SK-N-SH treated with all-trans-retinoic acid at 6 μM for 48 hours (cell line): Measurements from ENCODE around the gene CYTH3.

Source experiments
- ATAC-seq: fragments of 200-7000 bp; cut with Tn5 transposase; 3 replicates; pipeline ENCODE4 v1.9.1; 2020; ENCODE audit warnings: mild to moderate bottlenecking, moderate library complexity
- ARNTL ChIP-seq: fragments of 450-650 bp; formaldehyde crosslinking; IDR thresholded peaks from 2 replicates; pipeline ENCODE4 v1.5.0; 2020; ENCODE audit warnings: low read depth, mild to moderate bottlenecking, moderate library complexity, borderline replicate concordance
- BACH2 ChIP-seq: fragments of 250-450 bp; sonication (Bioruptor Pico); IDR thresholded peaks from 2 replicates; pipeline ENCODE4 v1.9.0; 2021; ENCODE audit warnings: mild to moderate bottlenecking, borderline replicate concordance
- CSDC2 ChIP-seq: fragments of 250-450 bp; sonication (Bioruptor Pico); IDR thresholded peaks from 2 replicates; pipeline ENCODE4 v1.5.0; 2020; ENCODE audit warnings: mild to moderate bottlenecking, moderate library complexity
- ESRRG ChIP-seq: fragments of 250-450 bp; sonication (Bioruptor Pico); IDR thresholded peaks from 2 replicates; pipeline ENCODE4 v1.6.1; 2021; ENCODE audit warnings: mild to moderate bottlenecking
- GLIS3 ChIP-seq: fragments of 250-450 bp; sonication (Bioruptor Pico); IDR thresholded peaks from 2 replicates; pipeline ENCODE4 v1.5.0; 2020; ENCODE audit warnings: mild to moderate bottlenecking, moderate library complexity
- ISL1 ChIP-seq: fragments of 250-450 bp; sonication (Bioruptor Pico); IDR thresholded peaks from 2 replicates; pipeline ENCODE4 v2.1.2; 2022; ENCODE audit warnings: mild to moderate bottlenecking, moderate library complexity
- OSR1 ChIP-seq: fragments of 250-450 bp; sonication (Bioruptor Pico); IDR thresholded peaks from 2 replicates; pipeline ENCODE4 v1.8.0; 2022; ENCODE audit warnings: moderate library complexity, mild to moderate bottlenecking, inconsistent platforms
- PATZ1 ChIP-seq: fragments of 250-450 bp; sonication (Bioruptor Pico); IDR thresholded peaks from 2 replicates; pipeline ENCODE4 v1.8.0; 2020; ENCODE audit warnings: mild to moderate bottlenecking, moderate library complexity, borderline replicate concordance
- SNAI2 ChIP-seq: fragments of 250-450 bp; sonication (Bioruptor Pico); IDR thresholded peaks from 2 replicates; pipeline ENCODE4 v1.5.0; 2020; ENCODE audit warnings: mild to moderate bottlenecking, moderate library complexity
- TCF4 ChIP-seq: fragments of 250-450 bp; sonication (Bioruptor Pico); IDR thresholded peaks from 2 replicates; pipeline ENCODE4 v1.8.0; 2021; ENCODE audit warnings: mild to moderate bottlenecking, moderate library complexity, borderline replicate concordance
- TOX ChIP-seq: fragments of 250-450 bp; sonication (Bioruptor Pico); IDR thresholded peaks from 2 replicates; pipeline ENCODE4 v1.8.0; 2021; ENCODE audit warnings: mild to moderate bottlenecking, moderate library complexity, borderline replicate concordance
- ZC3H10 ChIP-seq: fragments of 250-450 bp; sonication (Bioruptor Pico); IDR thresholded peaks from 2 replicates; pipeline ENCODE4 v1.5.1; 2021; ENCODE audit warnings: mild to moderate bottlenecking, moderate library complexity
- ZFP3 ChIP-seq: fragments of 250-450 bp; sonication (Bioruptor Pico); IDR thresholded peaks from 2 replicates; pipeline ENCODE4 v1.5.0; 2020; ENCODE audit warnings: mild to moderate bottlenecking, moderate library complexity
- ZFP30 ChIP-seq: fragments of 450-650 bp; formaldehyde crosslinking; IDR thresholded peaks from 2 replicates; pipeline ENCODE4 v1.5.0; 2022; ENCODE audit warnings: mild to moderate bottlenecking, moderate library complexity
- ZNF565 ChIP-seq: fragments of 450-650 bp; formaldehyde crosslinking; conservative IDR thresholded peaks from 2 replicates; pipeline ENCODE4 v1.5.0; 2020; ENCODE audit warnings: low read depth, mild to moderate bottlenecking, moderate library complexity
- ZNF70 ChIP-seq: fragments of 450-650 bp; formaldehyde crosslinking; IDR thresholded peaks from 2 replicates; pipeline ENCODE4 v1.5.0; 2020; ENCODE audit warnings: mild to moderate bottlenecking, moderate library complexity
- ZNF8 ChIP-seq: fragments of 450-650 bp; formaldehyde crosslinking; IDR thresholded peaks from 2 replicates; pipeline ENCODE4 v1.5.0; 2020; ENCODE audit warnings: mild to moderate bottlenecking, moderate library complexity
- TF ChIP-seq, protein P1 (sequence below): fragments of 250-450 bp; sonication (Bioruptor Pico); IDR thresholded peaks from 2 replicates; pipeline ENCODE4 v1.5.0; 2020; ENCODE audit warnings: mild to moderate bottlenecking, moderate library complexity
- TF ChIP-seq, protein P2 (sequence below): fragments of 250-450 bp; sonication (Bioruptor Pico); IDR thresholded peaks from 2 replicates; pipeline ENCODE4 v1.8.0; 2021; ENCODE audit warnings: low read depth, mild to moderate bottlenecking, moderate library complexity, borderline replicate concordance
- TF ChIP-seq, protein P3 (sequence below): fragments of 250-450 bp; sonication (Bioruptor Pico); IDR thresholded peaks from 2 replicates; pipeline ENCODE4 v1.5.1; 2020; ENCODE audit warnings: low read depth, mild to moderate bottlenecking, moderate library complexity

CYTH3 gene

GRCh38 chr7:6278749-6279310, 6.4 kb upstream of the CYTH3 start (continued):
- no peak for TF ChIP-seq ZC3H10 (CRISPR knock-in tag)
- TF ChIP-seq BACH2 = no peak
- no peak for TF ChIP-seq ZNF70 (CRISPR knock-in tag)
- no peak for TF ChIP-seq GLIS3 (CRISPR knock-in tag)

DNA sequence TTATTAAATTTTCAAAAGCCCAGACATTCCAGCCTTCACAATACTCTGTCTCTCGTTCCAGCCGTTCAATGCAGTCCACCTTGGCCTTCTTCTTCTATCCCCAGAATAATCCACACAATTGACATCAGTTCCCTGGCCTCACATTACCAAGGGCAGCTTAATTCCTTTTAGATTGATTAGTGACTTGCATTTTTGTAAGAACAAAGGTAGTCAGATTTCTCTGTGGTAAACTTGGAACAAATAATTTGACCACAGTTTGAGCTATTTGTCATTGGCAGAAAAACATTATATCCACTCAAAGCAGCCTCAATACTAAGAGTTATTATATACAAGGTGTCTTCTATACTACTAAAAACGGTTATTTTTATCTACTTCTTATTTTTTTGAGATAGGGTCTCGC, 5.1 kb upstream of the CYTH3 start:
- peak; percentile 5; the same call in 2 of the 3 replicates for ATAC-seq
- TF ChIP-seq ISL1 (no peak), BACH2 (no peak), TOX (CRISPR knock-in tag) (no peak), ESRRG (CRISPR knock-in tag) (no peak), ZNF8 (CRISPR knock-in tag) (no peak), PATZ1 (no peak), ZFP30 (CRISPR knock-in tag) (no peak), ZC3H10 (CRISPR knock-in tag) (no peak), ZNF70 (CRISPR knock-in tag) (no peak), CSDC2 (no peak), ARNTL (CRISPR knock-in tag) (no peak), ZNF565 (CRISPR knock-in tag) (no peak), OSR1 (CRISPR knock-in tag) (no peak), GLIS3 (CRISPR knock-in tag) (no peak), ZFP3 (CRISPR knock-in tag) (no peak)

DNA sequence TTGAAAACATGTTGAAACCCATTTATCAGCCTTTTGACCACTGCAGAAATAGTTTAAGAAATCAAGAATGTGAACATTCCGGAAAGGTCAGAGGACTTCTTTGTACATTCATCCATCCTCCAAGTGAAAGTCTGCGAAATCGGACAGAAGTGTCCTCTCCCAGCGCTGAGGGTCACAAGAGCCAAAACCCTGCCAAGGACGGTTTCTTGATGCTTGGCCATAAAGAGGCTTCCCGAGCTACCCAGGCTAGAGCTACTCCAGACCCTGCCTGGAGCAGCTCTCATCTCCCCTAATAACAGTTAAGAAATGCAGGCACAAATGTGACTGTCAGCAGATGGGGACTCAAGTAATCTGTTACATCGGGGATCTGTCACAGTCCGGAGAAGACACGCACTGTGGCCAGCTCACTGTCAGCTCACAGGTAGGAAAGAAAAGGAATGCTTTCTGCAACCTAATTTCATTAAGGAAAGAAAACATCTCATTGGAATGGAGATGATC, 4.5 kb upstream of the CYTH3 start:
- ATAC-seq = peak; percentile 14
- TF ChIP-seq, protein P1, sequence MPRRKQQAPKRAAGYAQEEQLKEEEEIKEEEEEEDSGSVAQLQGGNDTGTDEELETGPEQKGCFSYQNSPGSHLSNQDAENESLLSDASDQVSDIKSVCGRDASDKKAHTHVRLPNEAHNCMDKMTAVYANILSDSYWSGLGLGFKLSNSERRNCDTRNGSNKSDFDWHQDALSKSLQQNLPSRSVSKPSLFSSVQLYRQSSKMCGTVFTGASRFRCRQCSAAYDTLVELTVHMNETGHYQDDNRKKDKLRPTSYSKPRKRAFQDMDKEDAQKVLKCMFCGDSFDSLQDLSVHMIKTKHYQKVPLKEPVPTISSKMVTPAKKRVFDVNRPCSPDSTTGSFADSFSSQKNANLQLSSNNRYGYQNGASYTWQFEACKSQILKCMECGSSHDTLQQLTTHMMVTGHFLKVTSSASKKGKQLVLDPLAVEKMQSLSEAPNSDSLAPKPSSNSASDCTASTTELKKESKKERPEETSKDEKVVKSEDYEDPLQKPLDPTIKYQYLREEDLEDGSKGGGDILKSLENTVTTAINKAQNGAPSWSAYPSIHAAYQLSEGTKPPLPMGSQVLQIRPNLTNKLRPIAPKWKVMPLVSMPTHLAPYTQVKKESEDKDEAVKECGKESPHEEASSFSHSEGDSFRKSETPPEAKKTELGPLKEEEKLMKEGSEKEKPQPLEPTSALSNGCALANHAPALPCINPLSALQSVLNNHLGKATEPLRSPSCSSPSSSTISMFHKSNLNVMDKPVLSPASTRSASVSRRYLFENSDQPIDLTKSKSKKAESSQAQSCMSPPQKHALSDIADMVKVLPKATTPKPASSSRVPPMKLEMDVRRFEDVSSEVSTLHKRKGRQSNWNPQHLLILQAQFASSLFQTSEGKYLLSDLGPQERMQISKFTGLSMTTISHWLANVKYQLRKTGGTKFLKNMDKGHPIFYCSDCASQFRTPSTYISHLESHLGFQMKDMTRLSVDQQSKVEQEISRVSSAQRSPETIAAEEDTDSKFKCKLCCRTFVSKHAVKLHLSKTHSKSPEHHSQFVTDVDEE (CRISPR knock-in tag) = peak; percentile 78; the same call in 1 of the 2 replicates
- TF ChIP-seq ISL1 (peak; percentile 78), TCF4 (CRISPR knock-in tag) (peak; percentile 61; the same call in 1 of the 2 replicates), SNAI2 (CRISPR knock-in tag) (peak; percentile 65), ZFP30 (CRISPR knock-in tag) (no peak), ESRRG (CRISPR knock-in tag) (peak; percentile 78; the same call in 1 of the 2 replicates), OSR1 (CRISPR knock-in tag) (no peak)
- TF ChIP-seq, protein P2, sequence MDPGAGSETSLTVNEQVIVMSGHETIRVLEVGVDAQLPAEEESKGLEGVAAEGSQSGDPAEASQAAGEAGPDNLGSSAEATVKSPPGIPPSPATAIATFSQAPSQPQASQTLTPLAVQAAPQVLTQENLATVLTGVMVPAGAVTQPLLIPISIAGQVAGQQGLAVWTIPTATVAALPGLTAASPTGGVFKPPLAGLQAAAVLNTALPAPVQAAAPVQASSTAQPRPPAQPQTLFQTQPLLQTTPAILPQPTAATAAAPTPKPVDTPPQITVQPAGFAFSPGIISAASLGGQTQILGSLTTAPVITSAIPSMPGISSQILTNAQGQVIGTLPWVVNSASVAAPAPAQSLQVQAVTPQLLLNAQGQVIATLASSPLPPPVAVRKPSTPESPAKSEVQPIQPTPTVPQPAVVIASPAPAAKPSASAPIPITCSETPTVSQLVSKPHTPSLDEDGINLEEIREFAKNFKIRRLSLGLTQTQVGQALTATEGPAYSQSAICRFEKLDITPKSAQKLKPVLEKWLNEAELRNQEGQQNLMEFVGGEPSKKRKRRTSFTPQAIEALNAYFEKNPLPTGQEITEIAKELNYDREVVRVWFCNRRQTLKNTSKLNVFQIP (CRISPR knock-in tag) = peak; percentile 76; the same call in 1 of the 2 replicates

GRCh38 chr7:6274743-6275142, 2.3 kb upstream of the CYTH3 start:
- TF ChIP-seq, protein P3, sequence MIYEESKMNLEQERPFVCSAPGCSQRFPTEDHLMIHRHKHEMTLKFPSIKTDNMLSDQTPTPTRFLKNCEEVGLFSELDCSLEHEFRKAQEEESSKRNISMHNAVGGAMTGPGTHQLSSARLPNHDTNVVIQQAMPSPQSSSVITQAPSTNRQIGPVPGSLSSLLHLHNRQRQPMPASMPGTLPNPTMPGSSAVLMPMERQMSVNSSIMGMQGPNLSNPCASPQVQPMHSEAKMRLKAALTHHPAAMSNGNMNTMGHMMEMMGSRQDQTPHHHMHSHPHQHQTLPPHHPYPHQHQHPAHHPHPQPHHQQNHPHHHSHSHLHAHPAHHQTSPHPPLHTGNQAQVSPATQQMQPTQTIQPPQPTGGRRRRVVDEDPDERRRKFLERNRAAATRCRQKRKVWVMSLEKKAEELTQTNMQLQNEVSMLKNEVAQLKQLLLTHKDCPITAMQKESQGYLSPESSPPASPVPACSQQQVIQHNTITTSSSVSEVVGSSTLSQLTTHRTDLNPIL (CRISPR knock-in tag) = peak; percentile 66; the same call in 1 of the 2 replicates
- TF ChIP-seq ISL1 (peak; percentile 80), CSDC2 (no peak)
- ATAC-seq = no peak
